SKM-1 treated with dmso at 0.1 percent for 144 hours (cell line): ENCODE data around the gene ADCY4.

Experiments
- DNase-seq: peaks from one replicate; lab custom pipeline; 2025; ENCODE audit not compliant: unreplicated experiment; lab: John Stamatoyannopoulos, UW

Gene ADCY4

DNA sequence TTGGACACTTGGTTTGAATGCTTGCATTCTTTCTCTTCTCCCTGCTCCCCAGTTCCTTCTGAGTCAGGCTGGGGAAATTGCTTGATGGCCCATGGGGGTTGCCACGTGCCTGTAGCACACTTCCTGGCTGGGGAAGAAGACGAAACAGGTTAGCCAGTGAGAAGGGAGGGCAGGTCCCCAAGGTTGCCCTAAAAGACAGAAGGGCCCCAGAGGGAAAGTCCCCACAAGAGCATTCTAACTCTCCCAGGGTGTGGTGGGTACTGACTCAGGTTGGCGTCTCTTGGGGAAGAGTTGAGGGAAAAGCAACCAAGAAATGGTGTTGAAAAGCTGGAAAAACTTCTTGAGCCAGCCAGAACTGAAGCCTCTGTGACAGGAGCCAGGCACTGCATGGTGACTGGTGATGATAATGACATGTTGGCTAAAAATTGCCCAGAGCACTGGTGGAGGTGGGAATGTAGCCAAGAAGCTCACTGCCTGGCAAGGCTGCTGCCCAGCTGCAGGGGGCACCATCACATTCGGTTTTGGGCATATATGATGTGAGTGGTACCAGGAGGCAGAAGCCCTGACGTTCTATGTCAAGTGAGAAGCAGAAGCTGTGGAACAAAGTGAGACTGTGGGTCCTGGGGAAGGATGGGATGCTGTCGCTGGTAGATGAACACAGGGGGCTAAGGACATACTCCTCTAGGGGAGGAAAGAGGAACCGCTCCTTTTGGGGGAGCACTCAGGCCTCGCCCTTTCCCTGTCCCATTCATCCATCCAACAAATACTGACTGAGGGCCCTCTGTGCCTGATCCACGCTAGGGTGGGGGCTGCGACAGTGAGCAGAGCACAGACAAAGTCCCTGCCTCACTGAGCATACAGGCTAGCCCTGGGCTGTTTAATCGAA lies 55.3 kb downstream of the ADCY4 start:
- no peak for DNase-seq

DNA sequence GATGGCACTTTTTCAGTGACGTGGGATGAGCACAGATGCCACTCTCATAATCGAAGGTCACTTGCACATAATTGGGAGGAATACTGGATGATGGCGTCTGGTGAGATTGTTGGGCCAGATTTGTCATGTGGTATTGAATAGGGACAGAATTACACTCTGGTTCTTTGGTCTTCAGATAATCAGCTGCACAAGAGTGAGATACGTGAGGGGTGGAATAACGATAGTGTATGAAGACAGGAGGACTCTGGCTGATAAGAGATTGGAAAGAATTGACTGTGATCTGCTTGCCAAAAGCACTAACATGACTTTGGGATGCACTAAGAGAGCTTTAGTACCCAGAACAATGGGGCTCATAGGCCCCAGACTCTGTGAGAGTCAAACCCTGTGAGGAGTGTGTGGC lies 56.4 kb downstream of the ADCY4 start:
- no peak for DNase-seq

DNA sequence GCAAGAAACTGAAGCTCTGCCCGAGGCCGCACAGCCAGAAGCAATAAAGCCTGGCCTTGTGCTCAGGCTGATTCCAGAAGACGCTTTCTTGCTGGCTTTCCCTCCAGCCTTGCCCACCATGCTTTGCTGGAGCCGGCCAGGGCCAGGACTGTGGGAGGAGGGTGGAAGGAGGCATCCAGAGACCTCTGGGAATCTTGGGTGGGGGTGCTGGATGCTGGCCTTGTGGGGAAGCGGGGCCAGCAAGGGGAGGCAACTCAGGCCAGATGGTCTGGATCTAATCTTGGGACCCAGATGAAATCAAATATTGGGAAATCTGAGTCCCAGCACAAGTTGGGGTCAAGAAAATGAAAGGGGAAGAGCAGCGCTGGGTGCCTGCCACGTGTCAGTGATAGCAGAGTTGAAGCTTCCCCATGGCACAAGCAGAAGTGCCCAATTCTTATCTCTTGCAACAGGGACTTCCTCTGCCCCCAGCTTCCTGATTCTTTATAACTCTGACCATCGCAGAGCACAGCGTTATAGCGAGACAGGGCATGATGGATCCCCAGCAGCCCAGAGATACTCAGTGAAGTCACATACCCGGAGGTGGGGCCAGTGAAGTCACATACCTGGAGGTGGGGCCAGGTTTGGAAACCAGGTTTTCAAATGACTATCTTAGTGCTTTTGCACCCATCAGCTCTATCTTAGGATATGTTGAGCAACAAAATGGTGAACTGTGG lies 57.1 kb downstream of the ADCY4 start:
- peak; percentile 67 for DNase-seq

DNA sequence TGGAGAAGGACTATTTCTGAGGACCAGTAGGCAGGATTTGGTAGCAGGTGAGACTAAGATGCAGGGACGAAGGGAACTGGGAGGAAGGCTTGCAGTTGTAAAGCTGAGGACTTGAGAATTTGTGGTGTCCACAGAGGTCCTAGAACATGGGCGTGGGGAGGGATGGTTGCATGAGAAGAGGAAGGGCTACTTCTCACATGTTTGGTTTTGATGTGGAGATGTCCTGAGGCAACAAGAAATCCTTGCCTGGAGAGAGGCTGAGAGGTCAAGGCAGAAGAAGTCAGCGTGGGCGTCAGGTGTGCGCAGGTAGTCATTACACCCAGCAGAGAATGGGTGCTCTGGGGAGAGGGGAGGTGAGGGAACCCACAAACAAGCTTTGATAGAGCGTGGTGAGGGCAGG lies 57.8 kb downstream of the ADCY4 start:
- no peak for DNase-seq

DNA sequence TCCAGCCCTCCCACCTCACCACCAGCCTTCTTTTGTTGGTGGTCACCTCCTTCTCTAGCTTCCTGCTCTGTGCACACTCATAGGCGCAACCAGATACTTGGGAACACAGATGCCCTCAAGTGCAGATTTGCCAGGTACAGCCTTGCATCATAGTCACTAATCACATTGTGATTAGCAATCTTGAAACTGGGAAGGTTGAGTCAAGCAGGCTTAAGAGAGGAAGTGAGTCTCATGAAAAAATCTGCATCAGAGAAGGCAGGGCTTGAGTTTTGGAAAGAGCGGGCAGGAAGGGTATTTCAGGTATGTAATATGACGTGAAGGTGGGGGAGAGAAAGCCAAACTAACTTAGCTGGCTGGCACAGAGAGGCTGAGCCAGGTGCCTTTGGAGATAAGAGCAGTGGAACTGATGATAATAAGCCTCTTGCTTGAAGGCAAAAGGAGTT lies 60.7 kb downstream of the ADCY4 start:
- DNase-seq, result peak; percentile 63

DNA sequence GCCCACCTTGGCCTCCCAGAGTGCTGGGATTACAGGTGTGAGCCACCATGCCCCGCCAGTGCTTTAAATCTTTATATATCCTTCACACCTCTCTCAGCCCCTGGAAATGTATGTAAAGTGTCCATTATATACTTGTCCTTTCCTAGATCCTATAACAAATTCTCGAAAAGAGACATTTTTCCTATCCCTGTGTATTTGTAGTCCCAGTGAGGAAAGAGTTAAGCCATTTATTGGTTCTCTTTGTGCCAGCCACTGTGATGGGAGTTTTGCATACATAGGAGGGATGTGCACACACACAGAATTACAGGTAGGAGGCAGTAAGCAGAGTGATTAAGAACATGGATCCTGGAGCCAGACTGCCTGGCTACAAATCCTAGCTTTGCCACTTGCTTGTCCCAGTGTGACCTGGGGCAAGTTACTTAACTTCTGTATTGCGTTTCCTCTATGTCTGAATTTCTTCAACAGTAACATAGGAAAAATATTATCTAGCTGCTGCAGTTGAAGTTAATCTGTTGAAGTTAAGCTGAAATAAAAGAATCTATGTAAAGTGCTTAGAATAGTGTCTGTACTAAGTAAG lies 61.4 kb downstream of the ADCY4 start:
- DNase-seq, result no peak

DNA sequence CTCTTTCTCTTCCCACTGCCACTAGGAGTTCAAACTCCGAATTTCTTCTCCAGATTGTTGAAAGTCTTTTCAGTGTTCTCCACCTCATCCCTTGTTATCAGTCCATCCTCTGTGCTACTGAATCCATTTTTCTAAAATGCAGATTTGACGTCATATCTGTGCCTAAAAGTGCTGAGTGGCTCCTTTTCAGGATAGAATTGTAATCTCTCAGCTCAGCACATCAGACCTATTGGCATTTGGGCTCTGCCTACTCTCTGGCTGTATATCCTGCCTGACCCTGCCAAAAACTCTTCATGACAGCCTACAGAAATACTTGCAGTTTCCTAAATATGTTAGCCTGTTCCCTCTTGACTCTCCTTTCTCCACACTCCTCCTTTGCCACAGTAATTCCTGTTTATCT lies 62.4 kb downstream of the ADCY4 start:
- DNase-seq, result no peak

DNA sequence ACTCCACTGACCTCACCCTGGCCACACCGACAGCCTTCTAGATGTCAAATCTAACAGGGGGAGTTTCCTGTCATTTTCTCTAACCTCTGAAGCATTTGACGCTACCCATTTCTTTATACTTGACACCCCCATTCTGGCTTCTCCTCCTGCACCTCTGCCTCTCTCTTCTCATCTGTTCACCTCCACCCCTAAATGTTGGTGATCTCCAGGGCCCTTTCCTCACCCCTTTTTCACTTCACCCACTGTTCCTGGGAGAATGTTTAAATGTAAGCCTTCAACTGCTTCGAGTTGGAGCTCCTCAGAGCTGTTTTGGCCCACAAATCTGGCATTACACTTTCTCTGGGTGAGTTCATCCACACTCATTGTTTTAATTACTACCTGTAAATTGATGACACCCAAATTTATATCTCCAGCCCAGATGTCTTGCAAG lies 63.0 kb downstream of the ADCY4 start:
- no peak for DNase-seq

DNA sequence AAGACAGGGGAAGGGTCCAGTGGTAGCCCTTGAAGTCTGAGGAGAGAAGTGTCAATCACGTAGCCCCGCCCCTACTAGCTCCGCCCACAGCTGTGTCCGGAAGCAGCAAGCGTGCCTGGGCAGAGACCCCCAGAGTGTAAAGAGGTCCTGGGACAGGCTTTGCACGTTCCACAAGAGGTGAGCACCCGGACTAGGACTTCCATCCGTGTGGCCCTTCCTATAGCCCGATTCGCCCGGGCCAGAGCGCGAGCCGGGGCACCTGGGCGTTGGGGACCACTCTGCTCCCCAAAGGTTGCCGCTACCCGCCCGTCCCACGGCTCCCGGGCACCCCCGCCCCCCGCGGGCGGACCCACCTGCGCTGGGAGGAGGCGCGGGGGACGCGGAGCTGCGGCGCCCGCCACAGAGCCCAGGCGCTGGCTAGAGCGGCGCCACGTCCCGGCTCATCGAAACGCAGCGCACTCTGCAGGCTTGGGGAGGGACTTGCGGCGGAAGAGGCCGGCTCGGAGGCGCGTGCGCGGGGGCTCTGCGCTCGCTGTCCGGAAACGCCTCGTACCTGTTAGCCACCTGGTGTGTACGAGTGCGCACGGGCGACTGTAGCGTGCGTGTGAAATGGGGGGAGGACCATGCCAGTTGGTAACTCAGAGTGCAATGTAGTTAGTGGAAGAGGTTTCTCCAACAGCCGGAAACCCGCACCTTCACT lies 63.6 kb downstream of the ADCY4 start, which contains the start of gene RABGGTA:
TSS of gene RABGGTA (minus strand) at position 464 of the 700 bp plus-strand sequence. CDS start 482 bp downstream, outside the sequence.
- DNase-seq, result peak; percentile 52

DNA sequence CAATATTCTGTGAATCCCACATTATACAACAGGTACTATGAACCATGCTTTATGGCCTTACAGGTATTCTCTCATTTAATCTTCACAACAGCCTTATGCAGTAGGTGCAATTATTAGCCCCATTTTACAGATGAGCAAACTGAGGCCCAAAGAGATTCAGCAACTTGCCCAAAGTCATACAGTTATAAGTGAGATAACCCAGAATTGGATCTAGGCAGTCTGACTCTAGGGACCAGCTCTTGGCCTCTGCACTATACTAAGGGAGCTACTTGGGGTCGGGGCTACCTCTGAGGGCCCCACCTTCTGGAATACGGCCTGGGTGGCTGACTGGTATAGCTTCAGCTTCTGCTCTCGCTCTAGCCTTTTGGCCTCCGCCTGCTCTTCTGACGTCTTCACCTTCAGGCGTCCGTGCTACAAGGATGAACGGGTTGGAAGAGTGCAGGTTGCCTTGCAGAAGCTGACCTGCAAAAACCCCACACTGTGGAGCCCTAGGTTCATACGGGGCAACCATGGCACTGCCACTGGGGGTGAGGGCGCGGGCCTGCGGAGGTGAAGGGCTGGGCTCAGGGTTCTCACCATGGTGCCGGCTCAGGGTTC lies 64.2 kb downstream of the ADCY4 start:
- no peak for DNase-seq

DNA sequence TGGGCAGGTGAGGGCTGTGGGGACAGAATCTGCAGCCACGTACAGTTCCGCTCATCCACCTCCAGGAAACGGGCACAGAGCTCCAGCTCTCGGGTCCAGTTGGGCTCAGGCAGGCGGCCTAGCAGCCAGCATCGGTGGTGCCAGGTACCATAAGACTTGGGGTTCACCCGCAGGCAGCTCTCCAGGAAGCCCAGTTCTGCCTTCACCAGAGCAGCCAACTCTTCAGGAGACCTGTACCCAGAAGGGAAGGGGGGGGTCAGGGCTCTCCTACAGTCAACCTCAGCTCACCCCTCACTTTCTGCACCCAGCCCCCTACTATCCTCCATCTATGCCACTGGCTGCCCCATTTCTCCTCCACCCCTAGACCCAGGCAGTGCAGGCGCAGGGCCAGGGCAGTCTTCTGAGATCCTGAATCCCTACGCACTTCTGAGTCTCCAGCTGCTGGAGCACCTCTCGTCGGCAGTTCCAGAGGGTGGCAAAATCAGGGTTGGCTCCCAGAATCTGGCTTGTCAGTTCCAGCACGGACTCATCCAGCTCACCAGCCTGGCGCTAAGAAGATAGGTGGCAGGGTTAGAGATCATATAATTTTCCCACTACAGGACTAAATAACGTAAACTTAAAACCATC lies 64.8 kb downstream of the ADCY4 start:
- DNase-seq, result no peak

DNA sequence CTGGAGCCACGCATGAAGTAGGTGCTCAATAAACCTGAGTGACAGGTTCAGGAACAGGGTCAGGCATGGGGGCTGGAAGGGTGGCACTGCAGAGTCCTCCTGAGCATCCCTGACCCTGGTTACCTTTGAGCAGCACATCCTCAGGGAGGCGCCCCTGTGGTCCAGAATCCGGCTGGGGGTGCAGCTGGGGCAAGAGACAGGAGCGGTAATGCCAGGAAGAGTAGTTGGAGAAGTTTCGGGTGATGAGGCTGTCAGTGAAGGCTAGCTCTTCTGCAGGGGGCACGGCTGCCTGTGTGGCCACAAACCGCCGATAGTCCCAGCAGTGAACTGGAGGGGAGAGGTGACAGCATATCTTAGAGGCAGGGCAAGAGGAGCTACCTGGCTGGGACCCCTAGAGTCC lies 65.5 kb downstream of the ADCY4 start:
- DNase-seq, result no peak
